ENCODE data around the gene SKAP2. TPM values are rescaled to one million over a fixed set of nuclear protein-coding genes. Genes with fewer than 3 reads are reported as not detected.

The SKAP2 gene
- total RNA-seq, 1 donor from 2014 or later = 63.5 TPM

DNA sequence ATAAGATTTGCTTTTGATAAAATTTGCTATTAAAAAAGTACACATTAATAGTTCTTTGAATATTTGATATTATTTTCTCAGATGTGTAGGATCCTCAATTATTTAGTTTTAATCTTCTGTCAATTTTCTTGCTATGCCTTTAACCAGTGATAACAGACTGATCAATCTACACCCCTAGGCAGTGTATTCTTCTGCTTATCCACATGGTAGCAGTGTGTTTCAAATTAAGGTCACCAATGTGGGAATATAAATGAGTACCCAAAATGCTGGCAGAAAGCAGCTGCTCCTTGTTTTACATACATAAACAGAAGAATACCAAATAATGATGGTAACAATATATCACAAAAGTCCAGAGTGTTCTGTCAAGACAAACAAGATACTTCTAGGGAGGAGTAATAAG lies 87.0 kb downstream of the SKAP2 start:
- DNase-seq (ENCODE audit: low spot score) = no peak

DNA sequence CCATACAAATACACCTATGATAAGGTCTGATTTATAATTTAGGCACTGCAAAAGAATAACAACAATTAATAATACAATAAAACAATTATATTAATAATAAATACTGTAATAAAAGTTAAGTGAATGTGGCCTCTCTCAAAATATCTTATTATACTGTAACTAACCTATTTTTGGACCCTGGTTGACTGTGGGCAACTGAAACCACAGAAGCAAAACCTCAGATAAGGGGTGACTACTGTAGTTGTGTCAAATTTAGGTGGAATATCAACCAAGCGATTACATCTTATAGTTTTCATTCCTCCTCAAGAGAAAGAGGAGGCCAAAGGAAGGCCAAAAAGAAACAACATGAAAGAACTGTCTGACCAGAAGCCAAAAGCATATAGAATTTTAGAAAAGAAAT lies 103.9 kb downstream of the SKAP2 start:
- no peak for DNase-seq (ENCODE audit: low spot score)

- no peak for DNase-seq (ENCODE audit: low spot score)
Observed at GRCh38 chr7:26759108-26759507, 105.3 kb downstream of the SKAP2 start.

DNA sequence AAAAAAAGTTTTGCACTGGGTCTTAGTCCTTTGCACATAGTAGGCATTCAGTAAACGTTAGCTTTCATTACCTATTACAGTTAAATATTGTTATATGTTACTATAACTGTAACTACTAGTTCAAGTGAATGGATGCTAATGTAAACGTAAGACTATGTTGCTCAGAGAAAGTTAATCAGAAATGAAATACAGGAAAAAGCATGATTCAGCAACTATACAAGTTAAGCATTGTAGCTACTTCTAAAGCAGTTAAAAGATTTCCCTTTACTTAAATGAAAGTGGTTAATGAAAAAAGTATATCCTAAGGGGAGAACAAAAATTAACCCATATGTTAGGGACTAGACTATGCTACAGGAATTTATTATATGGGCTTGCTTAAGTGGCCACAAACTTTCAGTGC lies 121.2 kb downstream of the SKAP2 start:
- no peak for DNase-seq (ENCODE audit: low spot score)

GRCh38 chr7:26735976-26736600 lies 128.3 kb downstream of the SKAP2 start:
- DNase-seq (ENCODE audit: low spot score) = no peak

GRCh38 chr7:26729150-26729775 lies 135.1 kb downstream of the SKAP2 start:
- DNase-seq (ENCODE audit: low spot score) = no peak

GRCh38 chr7:26726051-26726450 lies 138.3 kb downstream of the SKAP2 start:
- DNase-seq (ENCODE audit: low spot score) = no peak

GRCh38 chr7:26724795-26725194 lies 139.6 kb downstream of the SKAP2 start:
- no peak for DNase-seq (ENCODE audit: low spot score)

DNA sequence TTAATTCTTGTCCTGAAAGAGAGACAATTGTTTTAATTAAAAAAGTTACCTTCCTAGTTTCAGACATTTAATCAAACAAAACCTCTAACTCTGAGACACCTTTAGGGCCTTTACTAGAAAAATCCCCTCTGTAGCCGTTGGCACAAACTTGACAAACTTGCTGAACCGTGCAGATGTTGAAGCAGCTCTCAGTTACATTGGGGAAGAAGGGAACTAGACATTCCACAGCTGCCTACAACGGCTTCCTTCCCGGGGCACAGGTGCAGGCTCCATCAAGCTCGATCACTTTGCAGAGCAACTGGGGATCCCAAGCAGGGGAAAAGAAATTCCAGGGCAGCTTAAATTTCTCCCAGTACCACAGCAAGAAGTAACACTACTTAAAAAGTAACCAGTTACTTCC lies 141.3 kb downstream of the SKAP2 start:
- no peak for DNase-seq (ENCODE audit: low spot score)

GRCh38 chr7:26721450-26721849 lies 142.9 kb downstream of the SKAP2 start:
- DNase-seq (ENCODE audit: low spot score) = no peak

DNA sequence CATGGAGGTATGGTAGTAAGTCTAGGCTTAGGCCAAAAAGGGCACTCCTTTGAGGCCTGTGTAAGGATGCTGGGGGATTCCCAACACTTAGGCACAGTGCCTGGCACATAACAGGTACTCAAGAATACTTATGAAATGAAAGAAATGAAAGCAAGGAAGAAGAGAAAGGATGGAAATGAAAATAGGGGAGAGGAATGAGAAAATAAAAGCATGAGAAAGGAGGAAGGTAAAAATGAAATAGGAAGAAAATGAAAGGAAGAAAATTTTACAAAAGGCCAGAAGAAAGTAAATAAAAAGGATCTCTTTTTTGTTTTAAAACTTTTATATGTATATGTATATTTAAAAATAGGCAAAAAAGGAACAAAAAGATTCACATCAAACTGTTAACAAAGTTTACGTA lies 146.3 kb downstream of the SKAP2 start:
- no peak for DNase-seq (ENCODE audit: low spot score)

DNA sequence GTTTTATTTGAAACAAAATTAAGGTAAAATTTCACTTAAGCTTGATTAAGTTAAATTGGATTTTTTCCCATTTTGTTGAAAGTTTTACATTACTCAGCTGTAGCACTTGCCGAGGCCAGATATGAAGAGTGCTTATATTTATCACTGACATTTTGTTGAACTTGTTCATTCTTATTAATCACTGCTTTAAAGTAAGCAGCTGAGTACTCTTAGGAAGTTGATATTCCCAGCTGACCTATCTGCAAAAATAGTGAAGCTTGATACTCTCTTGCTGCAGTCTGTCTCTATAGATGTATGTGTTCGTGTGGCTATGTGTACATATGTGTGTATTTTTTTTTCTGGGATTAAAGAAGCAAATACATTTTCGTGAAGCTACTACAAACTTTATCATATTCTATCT lies 150.0 kb downstream of the SKAP2 start:
- no peak for DNase-seq (ENCODE audit: low spot score)

- no peak for DNase-seq (ENCODE audit: low spot score)
Observed at GRCh38 chr7:26714006-26714405, 150.4 kb downstream of the SKAP2 start.

DNA sequence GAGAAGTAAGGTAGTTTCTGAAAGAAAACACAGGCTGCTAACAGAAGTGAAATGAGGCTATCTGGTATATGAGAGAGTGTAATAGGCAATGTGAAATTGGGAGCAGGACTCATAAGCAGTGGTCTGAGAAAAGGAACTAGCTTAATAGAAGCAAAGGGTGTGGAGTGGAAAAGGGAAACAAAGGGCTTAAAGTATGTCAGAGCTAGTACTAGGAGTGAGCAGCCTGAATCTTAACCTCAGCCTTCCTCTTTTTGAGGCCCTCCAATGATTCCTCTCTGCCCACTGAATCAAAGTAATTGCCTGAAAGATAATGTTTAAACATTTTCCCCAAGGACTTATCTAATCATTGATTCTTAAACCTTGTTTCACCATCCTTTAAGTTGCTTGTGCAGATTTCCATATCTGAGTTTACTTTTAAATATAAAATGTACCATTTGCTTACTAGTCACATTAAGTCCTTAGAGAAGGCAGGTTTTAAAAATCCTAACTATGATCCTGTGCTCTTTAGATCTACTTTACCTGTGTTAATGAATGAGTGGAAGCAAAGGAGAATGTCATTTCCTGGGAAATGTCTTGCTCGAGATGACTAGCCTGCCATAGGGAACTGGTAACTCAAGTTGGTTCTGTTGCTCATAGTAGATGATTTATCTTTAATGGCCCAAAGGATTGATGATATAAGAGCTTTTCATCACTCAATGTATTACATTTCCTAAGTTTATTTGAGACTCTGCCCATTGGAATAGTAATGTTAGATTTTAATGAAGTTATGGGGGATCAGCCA lies 155.0 kb downstream of the SKAP2 start:
- no peak for DNase-seq (ENCODE audit: low spot score)

GRCh38 chr7:26705567-26705966 lies 158.8 kb downstream of the SKAP2 start:
- DNase-seq (ENCODE audit: low spot score) = no peak

GRCh38 chr7:26704786-26705185 lies 159.6 kb downstream of the SKAP2 start:
- no peak for DNase-seq (ENCODE audit: low spot score)

DNA sequence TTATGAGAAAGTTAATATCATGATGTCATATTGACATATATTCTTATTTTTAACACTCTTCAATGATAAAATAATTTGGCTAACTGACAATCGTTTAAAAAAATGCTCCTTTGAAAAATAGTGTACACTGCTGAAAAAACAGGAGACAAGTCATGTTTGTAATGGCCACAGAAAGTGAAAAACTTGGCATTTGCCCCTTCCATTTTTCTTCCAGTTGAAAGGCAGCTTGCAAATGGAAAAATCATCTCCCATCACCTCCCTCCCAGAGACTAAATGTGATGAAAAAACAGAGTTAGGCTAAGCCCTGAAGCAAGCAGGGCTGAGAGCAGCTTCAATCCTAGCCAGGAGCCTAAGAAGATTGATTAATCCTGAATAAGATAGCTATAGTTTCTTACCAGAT lies 160.4 kb downstream of the SKAP2 start:
- DNase-seq (ENCODE audit: low spot score) = no peak

- DNase-seq (ENCODE audit: low spot score) = no peak
Observed at GRCh38 chr7:26700893-26701292, 163.5 kb downstream of the SKAP2 start.

DNA sequence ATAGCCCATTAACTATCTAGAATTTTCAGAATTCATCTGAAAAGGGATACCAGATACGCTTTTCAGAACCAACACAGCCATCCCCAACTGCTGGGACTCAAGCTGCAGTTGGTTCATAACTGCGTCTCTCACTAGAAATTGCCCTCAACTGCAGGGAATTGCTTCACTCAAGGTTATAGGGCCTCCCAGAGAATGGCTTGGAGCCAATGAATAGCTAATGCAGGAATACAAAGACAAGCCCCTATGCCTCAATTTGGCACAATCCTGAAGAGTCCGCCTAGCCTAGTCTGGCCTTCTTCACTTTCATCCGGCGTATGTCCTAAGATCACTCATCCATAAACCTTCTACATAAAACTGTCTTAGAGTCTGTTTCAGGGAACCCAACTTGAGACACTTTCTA lies 164.0 kb downstream of the SKAP2 start:
- DNase-seq (ENCODE audit: low spot score) = no peak

DNA sequence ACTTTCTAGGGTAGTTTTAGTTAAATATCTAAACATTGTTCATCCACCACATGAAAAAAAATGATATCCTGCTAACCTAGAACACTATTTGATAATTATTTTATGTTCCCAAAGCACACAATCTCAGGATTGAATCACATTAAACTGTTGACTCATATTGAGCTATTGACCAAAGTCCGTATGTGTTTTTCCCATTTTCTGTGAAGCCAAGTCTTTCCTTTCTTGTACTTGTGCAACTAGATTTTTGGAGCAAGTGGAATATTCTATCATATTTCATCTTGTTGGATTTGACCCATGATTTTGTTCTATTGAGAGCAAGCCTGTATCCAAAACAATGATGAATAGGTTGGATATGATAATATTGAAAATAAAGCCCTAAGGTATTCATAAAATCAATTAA lies 164.6 kb downstream of the SKAP2 start:
- DNase-seq (ENCODE audit: low spot score) = no peak

- no peak for DNase-seq (ENCODE audit: low spot score)
Observed at GRCh38 chr7:26698806-26699205, 165.6 kb downstream of the SKAP2 start.

- DNase-seq (ENCODE audit: low spot score) = no peak
Observed at GRCh38 chr7:26698194-26698593, 166.2 kb downstream of the SKAP2 start.

DNA sequence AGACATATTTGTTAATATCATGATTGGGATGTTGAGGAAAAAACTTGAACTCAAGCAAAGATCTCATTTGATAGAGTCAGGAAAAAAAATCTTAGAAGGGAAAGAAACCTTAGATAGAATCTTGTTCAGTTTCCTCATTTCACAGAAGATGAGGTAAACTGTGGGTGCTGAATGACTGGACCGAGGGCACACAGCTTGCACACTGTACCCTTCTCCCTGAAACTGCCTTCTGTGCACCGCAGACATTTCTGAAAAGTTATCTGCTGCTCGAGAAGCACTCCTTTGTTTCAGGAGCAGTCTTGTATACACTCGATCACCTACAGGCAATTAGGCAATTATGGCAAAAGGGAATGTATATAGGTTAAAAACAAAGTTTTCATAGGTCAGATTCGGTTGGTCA lies 167.4 kb downstream of the SKAP2 start:
- no peak for DNase-seq (ENCODE audit: low spot score)

Measured in ureter (tissue), 1 donor.